Measurements from ENCODE around the gene KCNQ1.

DNA sequence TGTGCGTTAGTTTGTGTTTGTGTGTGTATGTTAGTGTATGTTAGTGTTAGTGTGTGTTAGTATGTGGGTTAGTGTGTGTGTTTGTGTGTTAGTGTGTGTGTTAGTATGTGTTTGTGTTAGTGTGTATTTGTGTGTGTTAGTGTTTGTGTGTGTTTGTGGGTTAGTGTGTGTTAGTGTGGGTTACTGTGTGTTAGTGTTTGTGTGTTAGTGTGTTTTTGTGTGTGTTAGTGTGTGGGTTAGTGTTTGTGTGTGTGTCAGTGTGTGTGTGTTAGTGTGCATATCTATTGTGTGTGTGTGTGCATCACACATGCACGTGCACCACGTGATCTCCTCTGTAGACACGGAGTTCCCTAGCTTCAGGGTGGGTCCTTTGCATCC, 139.6 kb downstream of the KCNQ1 start:
- TF ChIP-seq, protein P1, sequence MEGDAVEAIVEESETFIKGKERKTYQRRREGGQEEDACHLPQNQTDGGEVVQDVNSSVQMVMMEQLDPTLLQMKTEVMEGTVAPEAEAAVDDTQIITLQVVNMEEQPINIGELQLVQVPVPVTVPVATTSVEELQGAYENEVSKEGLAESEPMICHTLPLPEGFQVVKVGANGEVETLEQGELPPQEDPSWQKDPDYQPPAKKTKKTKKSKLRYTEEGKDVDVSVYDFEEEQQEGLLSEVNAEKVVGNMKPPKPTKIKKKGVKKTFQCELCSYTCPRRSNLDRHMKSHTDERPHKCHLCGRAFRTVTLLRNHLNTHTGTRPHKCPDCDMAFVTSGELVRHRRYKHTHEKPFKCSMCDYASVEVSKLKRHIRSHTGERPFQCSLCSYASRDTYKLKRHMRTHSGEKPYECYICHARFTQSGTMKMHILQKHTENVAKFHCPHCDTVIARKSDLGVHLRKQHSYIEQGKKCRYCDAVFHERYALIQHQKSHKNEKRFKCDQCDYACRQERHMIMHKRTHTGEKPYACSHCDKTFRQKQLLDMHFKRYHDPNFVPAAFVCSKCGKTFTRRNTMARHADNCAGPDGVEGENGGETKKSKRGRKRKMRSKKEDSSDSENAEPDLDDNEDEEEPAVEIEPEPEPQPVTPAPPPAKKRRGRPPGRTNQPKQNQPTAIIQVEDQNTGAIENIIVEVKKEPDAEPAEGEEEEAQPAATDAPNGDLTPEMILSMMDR (IDR thresholded peaks at IDR 0.05; ENCODE audit: extremely low read depth in 1 of 2, insufficient read depth in 1 of 2, low read depth in 1 of 2, low read length in 2 of 2) = no peak
- TF ChIP-seq FOS (IDR thresholded peaks at IDR 0.05; ENCODE audit: borderline replicate concordance, insufficient read depth, low read length) = no peak
- no peak for TF ChIP-seq POLR2AphosphoS5 (IDR thresholded peaks at IDR 0.05; ENCODE audit: insufficient read depth, low read depth, low read length)
- no peak for TF ChIP-seq EZH2 (IDR thresholded peaks at IDR 0.05; ENCODE audit: borderline replicate concordance, low read depth, low read length, severe bottlenecking)
- TF ChIP-seq, protein P2, sequence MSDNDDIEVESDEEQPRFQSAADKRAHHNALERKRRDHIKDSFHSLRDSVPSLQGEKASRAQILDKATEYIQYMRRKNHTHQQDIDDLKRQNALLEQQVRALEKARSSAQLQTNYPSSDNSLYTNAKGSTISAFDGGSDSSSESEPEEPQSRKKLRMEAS (IDR thresholded peaks at IDR 0.05; ENCODE audit: insufficient read depth, insufficient read length) = no peak
- TF ChIP-seq JUN (IDR thresholded peaks at IDR 0.05; ENCODE audit: borderline replicate concordance, insufficient read depth, insufficient read length, low read depth) = no peak
- no peak for TF ChIP-seq MYC (IDR thresholded peaks at IDR 0.05; ENCODE audit: low read depth, low read length)
